Measurements from ENCODE around the gene GRIK4. TPM values are rescaled to one million over a fixed set of nuclear protein-coding genes. Genes with fewer than 3 reads are reported as not detected.

The GRIK4 gene
- total RNA-seq, 1 experiment from 2014 or later = not detected

GRCh38 chr11:120898568-120898967 lies 387.0 kb downstream of the GRIK4 start:
- Histone ChIP-seq H2AFZ (no peak overlapping the region), H3K27me3 (ENCODE audit: insufficient read depth, low read depth) (no peaks in the 10 kb centered on the region), H3K36me3 (ENCODE audit: low read depth) (no peaks in the 10 kb centered on the region), H3K79me2 (ENCODE audit: low read depth) (no peaks in the 10 kb centered on the region), H3K4me2 (no peak overlapping the region), H3K4me3 (no peak overlapping the region), H4K20me1 (ENCODE audit: insufficient read depth) (no peaks in the 10 kb centered on the region), H3K9me3 (ENCODE audit: insufficient read depth, low read depth) (no peaks in the 10 kb centered on the region), H3F3A (ENCODE audit: insufficient read depth, low read depth) (peaks cover 13% of the 10 kb centered on the region; the same call in 1 of the 2 replicates), H3K27ac (no peak overlapping the region), H3K4me1 (replicated peaks; ENCODE audit: insufficient read depth) (peaks cover 20% of the 10 kb centered on the region), H3K9me2 (ENCODE audit: insufficient read depth) (no peaks in the 10 kb centered on the region)
- ChIA-PET CTCF (no interaction called here), POLR2A (ENCODE audit: unreplicated experiment) (no interaction called here)
- BruUV-seq (replicated peaks) = no TSS peak
- TF ChIP-seq CTCF (conservative IDR thresholded peaks at IDR 0.05) (no peak), EZH2 (IDR thresholded peaks at IDR 0.05; ENCODE audit: low read depth) (no peak)
- DNase-seq = no peak
- intact Hi-C loops (cut with micrococcal nuclease; ENCODE audit: unreplicated experiment) = no loop called here

GRCh38 chr11:120899720-120900119 lies 388.2 kb downstream of the GRIK4 start:
- Histone ChIP-seq H3K4me1 (replicated peaks; ENCODE audit: insufficient read depth) (peaks cover 31% of the 10 kb centered on the region), H3K27me3 (ENCODE audit: insufficient read depth, low read depth) (no peaks in the 10 kb centered on the region), H3K27ac (no peak overlapping the region), H2AFZ (no peak overlapping the region), H3F3A (ENCODE audit: insufficient read depth, low read depth) (peaks cover 25% of the 10 kb centered on the region), H3K79me2 (ENCODE audit: low read depth) (no peaks in the 10 kb centered on the region), H3K9me2 (ENCODE audit: insufficient read depth) (no peaks in the 10 kb centered on the region), H3K9me3 (ENCODE audit: insufficient read depth, low read depth) (no peaks in the 10 kb centered on the region), H3K4me2 (no peak overlapping the region), H3K4me3 (no peak overlapping the region), H4K20me1 (ENCODE audit: insufficient read depth) (no peaks in the 10 kb centered on the region), H3K36me3 (ENCODE audit: low read depth) (no peaks in the 10 kb centered on the region)
- CTCF ChIA-PET = no interaction called here
- no TSS peak for BruUV-seq (replicated peaks)
- no peak for TF ChIP-seq EZH2 (IDR thresholded peaks at IDR 0.05; ENCODE audit: low read depth)
- no peak for TF ChIP-seq CTCF (conservative IDR thresholded peaks at IDR 0.05)
- intact Hi-C loops (cut with micrococcal nuclease; ENCODE audit: unreplicated experiment) = no loop called here
- DNase-seq = no peak
- POLR2A ChIA-PET (ENCODE audit: unreplicated experiment) = interaction anchor here (0.5 kb wide), 1 partner anchor 775 kb away, joined by 3 read pairs; no protein-coding TSS in a partner anchor

- no peak for DNase-seq
- BruUV-seq (replicated peaks) = no TSS peak
- Histone ChIP-seq H3K9me2 (ENCODE audit: insufficient read depth) (no peaks in the 10 kb centered on the region), H3K4me2 (no peak overlapping the region), H3K9me3 (ENCODE audit: insufficient read depth, low read depth) (no peaks in the 10 kb centered on the region), H2AFZ (no peak overlapping the region), H4K20me1 (ENCODE audit: insufficient read depth) (no peaks in the 10 kb centered on the region), H3K4me3 (no peak overlapping the region), H3K27me3 (ENCODE audit: insufficient read depth, low read depth) (no peaks in the 10 kb centered on the region), H3K79me2 (ENCODE audit: low read depth) (no peaks in the 10 kb centered on the region), H3K36me3 (ENCODE audit: low read depth) (no peaks in the 10 kb centered on the region), H3K4me1 (replicated peaks; ENCODE audit: insufficient read depth) (peaks cover 41% of the 10 kb centered on the region), H3K27ac (no peak overlapping the region), H3F3A (ENCODE audit: insufficient read depth, low read depth) (peaks cover 26% of the 10 kb centered on the region)
- ChIA-PET CTCF (no interaction called here), POLR2A (ENCODE audit: unreplicated experiment) (no interaction called here)
- TF ChIP-seq CTCF (conservative IDR thresholded peaks at IDR 0.05) = no peak
- TF ChIP-seq EZH2 (IDR thresholded peaks at IDR 0.05; ENCODE audit: low read depth) = no peak
- intact Hi-C loops (cut with micrococcal nuclease; ENCODE audit: unreplicated experiment) = no loop called here
These were observed 389.1 kb downstream of the GRIK4 start for GRCh38 chr11:120900643-120901042.
